A673 (cell line): ENCODE measurements around the gene ZDHHC1.

ENCODE experiments used
- CTCF ChIP-seq: fragments of 300-800, 200-600 bp; sonication (generic); conservative IDR thresholded peaks from 2 replicates; pipeline ENCODE4 v1.5.1; 2017; ENCODE audit warnings: low read depth, mild to moderate bottlenecking, antibody characterized with exemption, low read length, moderate library complexity, mixed read lengths
- EZH2 ChIP-seq: fragments of 200-600 bp; sonication (generic); IDR thresholded peaks from 2 replicates; pipeline ENCODE4 v1.6.1; 2017; ENCODE audit warnings: borderline replicate concordance, low read depth, mild to moderate bottlenecking, mixed read lengths, antibody characterized with exemption, low read length; ENCODE audit not compliant: poor library complexity, severe bottlenecking

- TF ChIP-seq CTCF (no peak), EZH2 (no peak)
Measured at GRCh38 chr16:67437513-67437912, 21.2 kb upstream of the ZDHHC1 start.
